Measurements from ENCODE around the gene RNASE2. TPM values are rescaled to one million over a fixed set of nuclear protein-coding genes. Genes with fewer than 3 reads are reported as not detected.
"Not testable (repeated sequence)": the region's sequence is repeated elsewhere in the genome, so short reads cannot be mapped to it uniquely, and the experiment has no call there.

The RNASE2 gene
- total RNA-seq, 1 donor from 2014 or later = 1.5 TPM

DNA sequence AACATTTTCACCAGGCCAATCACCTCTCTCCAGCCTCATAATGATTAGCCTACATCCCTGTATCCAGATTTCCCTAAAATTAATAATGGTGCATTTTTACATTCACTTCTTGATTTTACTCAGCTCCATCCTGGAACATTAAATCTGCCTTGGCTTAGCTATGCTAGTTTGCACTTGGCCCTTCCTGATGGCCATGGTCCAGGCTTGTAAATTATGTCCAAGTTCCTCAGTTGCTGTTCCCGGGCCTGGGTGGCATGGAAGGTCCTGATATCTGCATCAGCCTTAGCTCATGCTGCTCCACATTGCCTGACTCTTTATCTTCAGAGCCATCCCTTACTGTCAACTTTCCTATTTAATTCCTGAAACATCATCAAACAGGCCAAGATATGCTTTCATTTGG, 23.4 kb downstream of the RNASE2 start:
- H3K27me3 ChIP-seq = no peaks in the 10 kb centered on the region
- no peak for DNase-seq (ENCODE audit: extremely low spot score in 2 of 2)
- no peak for TF ChIP-seq CTCF (IDR thresholded peaks at IDR 0.05)
- no peak for TF ChIP-seq POLR2AphosphoS5 (IDR thresholded peaks at IDR 0.05; ENCODE audit: insufficient read depth in 1 of 2, low read depth in 1 of 2)
- TF ChIP-seq POLR2A (IDR thresholded peaks at IDR 0.05) = no peak
- no peak overlapping the region for H3K27ac ChIP-seq
- no peaks in the 10 kb centered on the region for H3K4me1 ChIP-seq
- intact Hi-C loops (cut with DNase I) = no loop called here
- no peaks in the 10 kb centered on the region for H3K36me3 ChIP-seq
- H3K4me3 ChIP-seq = no peak overlapping the region
- H3K9me3 ChIP-seq = no peaks in the 10 kb centered on the region

DNA sequence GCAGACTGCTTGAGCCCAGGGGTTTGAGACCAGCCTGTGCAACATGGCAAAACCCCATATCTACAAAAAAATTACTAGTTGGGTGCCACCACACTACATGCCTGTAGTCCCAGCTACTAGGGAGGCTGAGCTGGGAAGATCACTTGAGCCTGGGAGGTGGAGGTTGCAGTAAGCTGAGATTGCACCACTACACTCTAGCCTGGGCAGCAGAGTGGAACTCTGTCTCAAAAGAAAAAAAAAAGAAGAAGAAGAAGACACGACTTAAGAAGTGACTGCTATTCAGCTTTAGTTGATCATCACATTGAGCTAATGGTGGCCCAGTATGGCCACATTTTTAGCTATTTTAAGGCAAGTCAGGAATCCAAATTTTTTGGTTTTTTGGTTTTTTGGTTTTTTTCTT, 25.6 kb downstream of the RNASE2 start:
- Histone ChIP-seq H3K4me1 (no peaks in the 10 kb centered on the region), H3K9me3 (no peaks in the 10 kb centered on the region), H3K27ac (no peak overlapping the region), H3K36me3 (no peaks in the 10 kb centered on the region), H3K27me3 (no peaks in the 10 kb centered on the region), H3K4me3 (no peak overlapping the region)
- intact Hi-C loops (cut with DNase I) = no loop called here
- no peak for DNase-seq (ENCODE audit: extremely low spot score in 2 of 2)
- no peak for TF ChIP-seq POLR2AphosphoS5 (IDR thresholded peaks at IDR 0.05; ENCODE audit: insufficient read depth in 1 of 2, low read depth in 1 of 2)
- TF ChIP-seq CTCF (IDR thresholded peaks at IDR 0.05) = no peak
- no peak for TF ChIP-seq POLR2A (IDR thresholded peaks at IDR 0.05)

DNA sequence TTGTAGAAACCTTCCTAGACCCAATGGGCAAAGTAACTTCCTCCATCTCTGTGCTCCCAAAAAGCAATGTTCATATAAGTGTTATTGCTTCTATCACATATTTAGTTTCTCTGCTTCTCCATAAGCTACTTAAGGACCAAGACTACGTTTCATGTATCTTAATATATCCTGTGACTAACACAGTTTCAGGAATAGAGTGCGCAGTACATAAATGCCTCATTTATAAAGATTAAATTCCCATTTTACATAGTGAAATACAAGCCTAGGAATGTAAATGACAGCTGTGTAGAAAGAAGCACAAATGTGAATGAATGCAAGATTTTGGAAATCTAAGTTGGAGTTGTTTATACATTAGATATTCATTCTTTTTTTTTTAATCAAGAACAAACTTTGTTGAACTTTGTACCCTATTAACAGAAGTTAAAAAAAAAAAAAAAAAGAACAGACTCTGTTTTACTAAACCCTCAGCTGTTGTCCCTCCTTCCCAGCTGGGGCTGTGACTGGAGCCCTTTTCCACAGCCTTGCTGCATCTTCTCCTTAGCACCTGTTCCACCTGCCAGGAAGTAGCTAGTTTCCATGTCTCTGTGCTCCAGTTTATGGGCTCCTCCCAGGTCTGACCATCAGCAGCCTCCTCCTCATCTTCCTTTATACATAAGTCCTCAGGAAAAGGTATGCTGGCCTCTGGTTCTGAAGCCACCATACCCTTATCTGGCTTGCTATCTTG, 27.5 kb downstream of the RNASE2 start:
- TF ChIP-seq POLR2AphosphoS5 (IDR thresholded peaks at IDR 0.05; ENCODE audit: insufficient read depth in 1 of 2, low read depth in 1 of 2) (no peak), CTCF (IDR thresholded peaks at IDR 0.05) (no peak), POLR2A (IDR thresholded peaks at IDR 0.05) (no peak)
- no peak overlapping the region for H3K27ac ChIP-seq
- H3K4me1 ChIP-seq = peaks cover 14% of the 10 kb centered on the region
- no peaks in the 10 kb centered on the region for H3K27me3 ChIP-seq
- no peaks in the 10 kb centered on the region for H3K9me3 ChIP-seq
- intact Hi-C loops (cut with DNase I) = no loop called here
- H3K36me3 ChIP-seq = no peaks in the 10 kb centered on the region
- no peak overlapping the region for H3K4me3 ChIP-seq
- no peak for DNase-seq (ENCODE audit: extremely low spot score in 2 of 2)

GRCh38 chr14:20985650-20986049, 30.4 kb downstream of the RNASE2 start:
- H3K27me3 ChIP-seq; H3K36me3 ChIP-seq; intact Hi-C loops (cut with DNase I); H3K4me3 ChIP-seq; H3K27ac ChIP-seq; DNase-seq (ENCODE audit: extremely low spot score in 2 of 2); H3K9me3 ChIP-seq: not testable (repeated sequence)
- H3K4me1 ChIP-seq = peaks cover 31% of the 10 kb centered on the region

DNA sequence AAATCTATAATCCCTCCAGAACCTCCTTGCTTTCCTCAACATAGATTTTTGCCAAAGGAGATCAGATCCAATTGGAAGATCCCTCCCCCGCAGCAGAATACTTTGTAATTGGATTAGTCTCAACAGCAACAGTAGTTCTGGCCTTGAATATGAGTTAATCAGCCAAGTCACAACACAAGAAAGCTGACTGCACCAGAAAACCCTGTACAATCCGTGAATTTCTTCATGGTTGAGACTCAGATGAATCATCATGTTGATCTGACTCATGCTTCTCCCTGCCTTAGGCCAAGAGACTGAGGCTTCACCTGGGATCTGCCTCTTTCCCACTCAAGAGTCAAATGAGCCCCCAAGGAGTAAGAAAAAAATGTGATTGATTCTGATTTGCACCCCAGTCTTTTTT, 31.5 kb downstream of the RNASE2 start:
- TF ChIP-seq POLR2A (IDR thresholded peaks at IDR 0.05) = no peak
- TF ChIP-seq CTCF (IDR thresholded peaks at IDR 0.05) = no peak
- peak in 1 of 2 donors; percentile 85 for TF ChIP-seq POLR2AphosphoS5 (IDR thresholded peaks at IDR 0.05; ENCODE audit: insufficient read depth in 1 of 2, low read depth in 1 of 2)
- intact Hi-C loops (cut with DNase I) = no loop called here
- H3K27ac ChIP-seq = peak overlapping the region; percentile 41
- H3K9me3 ChIP-seq = no peaks in the 10 kb centered on the region
- H3K27me3 ChIP-seq = no peaks in the 10 kb centered on the region
- no peak for DNase-seq (ENCODE audit: extremely low spot score in 2 of 2)
- H3K4me1 ChIP-seq = peaks cover 43% of the 10 kb centered on the region
- H3K4me3 ChIP-seq = no peak overlapping the region
- H3K36me3 ChIP-seq = peaks cover 0 to 4% of the 10 kb centered on the region in 2 donors
